Sigmoid colon (tissue), 4 donors: Measurements from ENCODE around the gene MMP3.

Experiments used
- CTCF ChIP-seq, 4 experiments: fragments of 450-650 bp in 3 of 4; fragments of 200-600 bp in 1 of 4; IDR thresholded peaks; one replicate each; pipeline ENCODE4 v1.5.1; 2016 to 2019; ENCODE audit warnings: antibody characterized with exemption in 4 of 4, mild to moderate bottlenecking in 3 of 4, moderate library complexity in 2 of 4
- POLR2A ChIP-seq, 2 donors: fragments of 450-650 bp; IDR thresholded peaks; one replicate each; pipeline ENCODE4 v1.6.1; 2016; ENCODE audit warnings: antibody characterized with exemption in 2 of 2, mild to moderate bottlenecking in 2 of 2, moderate library complexity in 2 of 2
- POLR2AphosphoS5 ChIP-seq, 4 donors: sonication (generic); formaldehyde crosslinking; IDR thresholded peaks; one replicate each; pipeline ENCODE4 v1.6.1; 2017; ENCODE audit warnings: antibody characterized with exemption in 4 of 4

- no peak for TF ChIP-seq CTCF (IDR thresholded peaks at IDR 0.05)
- TF ChIP-seq POLR2AphosphoS5 (IDR thresholded peaks at IDR 0.05) = no peak
- no peak for TF ChIP-seq POLR2A (IDR thresholded peaks at IDR 0.05)
Measured at GRCh38 chr11:102813484-102813883, 29.9 kb downstream of the MMP3 start.
